GM19193 (cell line): Measurements from ENCODE around the gene ZNF660.
A peak's percentile ranks its signal among the peaks of the same experiment; 100 is the strongest.

Experiments
- POLR2A ChIP-seq: IDR thresholded peaks from 4 replicates; pipeline ENCODE4 v1.6.1; 2011; ENCODE audit not compliant: insufficient read depth, insufficient read length; ENCODE audit errors: extremely low read depth

ZNF660 gene

GRCh38 chr3:44584646-44585501, at the start of gene ZNF660:
Gene ZNF660 (plus strand): TSS chr3:44584964. CDS start chr3:44594194, 9,230 bp downstream.
- peak; percentile 47 for TF ChIP-seq POLR2A

- TF ChIP-seq POLR2A: no peak
These were observed 49.4 kb upstream of the ZNF660 start for GRCh38 chr3:44535364-44535763.

- peak; percentile 70 for TF ChIP-seq POLR2A
These were observed 29.9 kb upstream of the ZNF660 start, which contains the start of gene ZKSCAN7 for GRCh38 chr3:44554626-44555592. Gene ZKSCAN7 (plus strand): TSS chr3:44555193. CDS start chr3:44557048, 1,855 bp downstream.

GRCh38 chr3:44555723-44556122, 29.0 kb upstream of the ZNF660 start:
- no peak for TF ChIP-seq POLR2A

GRCh38 chr3:44557074-44557473, 27.7 kb upstream of the ZNF660 start:
- no peak for TF ChIP-seq POLR2A

- TF ChIP-seq POLR2A: no peak
These were observed 23.7 kb upstream of the ZNF660 start for GRCh38 chr3:44561076-44561475.

GRCh38 chr3:44562147-44562546, 22.6 kb upstream of the ZNF660 start:
- no peak for TF ChIP-seq POLR2A

- no peak for TF ChIP-seq POLR2A
These were observed 16.2 kb upstream of the ZNF660 start for GRCh38 chr3:44568561-44568960.

GRCh38 chr3:44571024-44571423, 13.7 kb upstream of the ZNF660 start:
- TF ChIP-seq POLR2A: no peak

- TF ChIP-seq POLR2A: no peak
These were observed 8.2 kb upstream of the ZNF660 start for GRCh38 chr3:44576613-44577012.

- TF ChIP-seq POLR2A: no peak
These were observed 11.9 kb downstream of the ZNF660 start for GRCh38 chr3:44596621-44597020.

GRCh38 chr3:44601749-44602148, 17.0 kb downstream of the ZNF660 start:
- TF ChIP-seq POLR2A: no peak

- TF ChIP-seq POLR2A: no peak
These were observed 27.9 kb downstream of the ZNF660 start for GRCh38 chr3:44612678-44613077.

- TF ChIP-seq POLR2A: peak; percentile 76
These were observed 40.2 kb downstream of the ZNF660 start, which contains the start of gene ZNF197 for GRCh38 chr3:44624749-44625480. Gene ZNF197 (plus strand): TSS chr3:44625036. CDS start chr3:44629155, 4,119 bp downstream.
